IPS-18a (cell line): ENCODE results near the gene KIF5C.

Experiments
- H3K27ac ChIP-seq: one replicate; pipeline ENCODE4 v1.5.1; 2013; ENCODE audit warnings: low read length
- H3K27me3 ChIP-seq: one replicate; pipeline ENCODE4 v1.6.1; 2013; ENCODE audit warnings: mild to moderate bottlenecking, low read length; ENCODE audit not compliant: control insufficient read depth, insufficient read depth
- H3K36me3 ChIP-seq: one replicate; pipeline ENCODE4 v1.6.1; 2013; ENCODE audit warnings: low read depth, low read length; ENCODE audit not compliant: control insufficient read depth
- H3K4me1 ChIP-seq: one replicate; pipeline ENCODE4 v1.6.1; 2013; ENCODE audit warnings: low read depth, low read length; ENCODE audit not compliant: control insufficient read depth
- H3K4me3 ChIP-seq: one replicate; pipeline ENCODE4 v1.5.1; 2013; ENCODE audit warnings: low read length
- H3K9ac ChIP-seq: one replicate; pipeline ENCODE4 v1.6.1; 2013; ENCODE audit warnings: mild to moderate bottlenecking, low read length, moderate library complexity
- H3K9me3 ChIP-seq: one replicate; pipeline ENCODE4 v1.6.1; 2013; ENCODE audit warnings: low read depth, low read length; ENCODE audit not compliant: control insufficient read depth

Gene KIF5C

GRCh38 chr2:149038442-149039212, 163.6 kb downstream of the KIF5C start, which contains the start of gene LYPD6B:
TSS of gene LYPD6B (plus strand) at chr2:149038699. CDS start at chr2:149130949, 92,250 bp downstream.
- Histone ChIP-seq H3K36me3 (no peaks in the 10 kb centered on the region), H3K4me3 (peak within 1 kb of the TSS; percentile 58), H3K4me1 (no peaks in the 10 kb centered on the region), H3K9me3 (no peaks in the 10 kb centered on the region), H3K27ac (no peak within 1 kb of the TSS), H3K9ac (peak within 1 kb of the TSS; percentile 18), H3K27me3 (peaks cover 26% of the 10 kb centered on the region)

- peak overlapping the region; percentile 58 for H3K4me3 ChIP-seq
- H3K27me3 ChIP-seq: peaks cover 26% of the 10 kb centered on the region
- no peaks in the 10 kb centered on the region for H3K4me1 ChIP-seq
- no peak overlapping the region for H3K27ac ChIP-seq
- H3K9ac ChIP-seq: peak overlapping the region; percentile 18
- H3K9me3 ChIP-seq: no peaks in the 10 kb centered on the region
- H3K36me3 ChIP-seq: no peaks in the 10 kb centered on the region
Observed at GRCh38 chr2:149039213-149039724, 164.2 kb downstream of the KIF5C start.

GRCh38 chr2:149040451-149040850, 165.4 kb downstream of the KIF5C start:
- Histone ChIP-seq H3K27me3 (peaks cover 26% of the 10 kb centered on the region), H3K9me3 (no peaks in the 10 kb centered on the region), H3K4me1 (no peaks in the 10 kb centered on the region), H3K36me3 (no peaks in the 10 kb centered on the region), H3K9ac (no peak overlapping the region), H3K27ac (no peak overlapping the region), H3K4me3 (no peak overlapping the region)

GRCh38 chr2:149041482-149041881, 166.5 kb downstream of the KIF5C start:
- peaks cover 3% of the 10 kb centered on the region for H3K9me3 ChIP-seq
- H3K4me3 ChIP-seq: no peak overlapping the region
- no peaks in the 10 kb centered on the region for H3K36me3 ChIP-seq
- H3K27ac ChIP-seq: no peak overlapping the region
- peaks cover 26% of the 10 kb centered on the region for H3K27me3 ChIP-seq
- no peak overlapping the region for H3K9ac ChIP-seq
- H3K4me1 ChIP-seq: no peaks in the 10 kb centered on the region

- peaks cover 3% of the 10 kb centered on the region for H3K9me3 ChIP-seq
- H3K9ac ChIP-seq: no peak overlapping the region
- H3K27ac ChIP-seq: no peak overlapping the region
- H3K36me3 ChIP-seq: no peaks in the 10 kb centered on the region
- H3K27me3 ChIP-seq: peaks cover 18% of the 10 kb centered on the region
- H3K4me1 ChIP-seq: no peaks in the 10 kb centered on the region
- no peak overlapping the region for H3K4me3 ChIP-seq
Observed at GRCh38 chr2:149042881-149043280, 167.9 kb downstream of the KIF5C start.

GRCh38 chr2:149044500-149044899, 169.5 kb downstream of the KIF5C start:
- Histone ChIP-seq H3K9me3 (peaks cover 3% of the 10 kb centered on the region), H3K27me3 (peaks cover 5% of the 10 kb centered on the region), H3K4me1 (no peaks in the 10 kb centered on the region), H3K27ac (no peak overlapping the region), H3K36me3 (no peaks in the 10 kb centered on the region), H3K9ac (no peak overlapping the region), H3K4me3 (no peak overlapping the region)

GRCh38 chr2:149047118-149047517, 172.1 kb downstream of the KIF5C start:
- Histone ChIP-seq H3K4me1 (no peaks in the 10 kb centered on the region), H3K27ac (no peak overlapping the region), H3K9ac (no peak overlapping the region), H3K4me3 (no peak overlapping the region), H3K9me3 (peaks cover 3% of the 10 kb centered on the region), H3K27me3 (no peaks in the 10 kb centered on the region), H3K36me3 (no peaks in the 10 kb centered on the region)

- no peaks in the 10 kb centered on the region for H3K27me3 ChIP-seq
- peaks cover 3% of the 10 kb centered on the region for H3K9me3 ChIP-seq
- H3K4me1 ChIP-seq: no peaks in the 10 kb centered on the region
- no peak overlapping the region for H3K9ac ChIP-seq
- no peak overlapping the region for H3K27ac ChIP-seq
- no peaks in the 10 kb centered on the region for H3K36me3 ChIP-seq
- H3K4me3 ChIP-seq: no peak overlapping the region
Observed at GRCh38 chr2:149049142-149049541, 174.1 kb downstream of the KIF5C start.

- Histone ChIP-seq H3K9ac (no peak overlapping the region), H3K4me1 (no peaks in the 10 kb centered on the region), H3K9me3 (peaks cover 3% of the 10 kb centered on the region), H3K27me3 (no peaks in the 10 kb centered on the region), H3K27ac (no peak overlapping the region), H3K36me3 (no peaks in the 10 kb centered on the region), H3K4me3 (no peak overlapping the region)
Observed at GRCh38 chr2:149050188-149050587, 175.2 kb downstream of the KIF5C start.

- Histone ChIP-seq H3K27me3 (no peaks in the 10 kb centered on the region), H3K36me3 (no peaks in the 10 kb centered on the region), H3K4me1 (no peaks in the 10 kb centered on the region), H3K27ac (no peak overlapping the region), H3K4me3 (no peak overlapping the region), H3K9me3 (no peaks in the 10 kb centered on the region), H3K9ac (no peak overlapping the region)
Observed at GRCh38 chr2:149055751-149056150, 180.7 kb downstream of the KIF5C start.

GRCh38 chr2:149056541-149057255, 181.7 kb downstream of the KIF5C start:
- H3K9me3 ChIP-seq: no peaks in the 10 kb centered on the region
- H3K4me1 ChIP-seq: no peaks in the 10 kb centered on the region
- no peaks in the 10 kb centered on the region for H3K27me3 ChIP-seq
- H3K9ac ChIP-seq: no peak overlapping the region
- H3K4me3 ChIP-seq: no peak overlapping the region
- H3K36me3 ChIP-seq: no peaks in the 10 kb centered on the region
- no peak overlapping the region for H3K27ac ChIP-seq
